SH-SY5Y (cell line): ENCODE data around the gene IL34.

Source experiments
- GATA2 ChIP-seq: IDR thresholded peaks from 2 replicates; pipeline ENCODE4 v1.6.1; 2011; ENCODE audit warnings: mild to moderate bottlenecking, low read depth, low read length
- GATA3 ChIP-seq: IDR thresholded peaks from 2 replicates; pipeline ENCODE4 v1.6.1; 2011; ENCODE audit warnings: low read depth, mild to moderate bottlenecking, low read length, moderate library complexity

GRCh38 chr16:70680495-70681381 is 34.4 kb downstream of the IL34 start:
- TF ChIP-seq GATA2 (no peak), GATA3 (no peak)
